Subcutaneous adipose tissue (tissue), 4 donors: Measurements from ENCODE around the gene PRDM5. TPM values are rescaled to one million over a fixed set of nuclear protein-coding genes. Genes with fewer than 3 reads are reported as not detected.

Source experiments
- CTCF ChIP-seq: fragments of 450-650 bp; IDR thresholded peaks from one replicate; pipeline ENCODE4 v1.5.1; 2016; ENCODE audit warnings: low read depth, mild to moderate bottlenecking, control low read depth, antibody characterized with exemption, moderate library complexity
- total RNA-seq, 4 donors: library from RNA; depleted of rRNA; stranded (reverse); fragments of >200 nt; gene quantifications; one replicate each; pipeline ENCODE4 v1.1.0, GENCODE V29; 2016

The PRDM5 gene
- total RNA-seq, 4 donors from 2014 or later = 7.3 to 15.4 (median 11.1) TPM

GRCh38 chr4:120821977-120822376 is 100.5 kb downstream of the PRDM5 start:
- TF ChIP-seq CTCF = no peak

- no peak for TF ChIP-seq CTCF
These were observed 101.5 kb downstream of the PRDM5 start for GRCh38 chr4:120821029-120821428.

- no peak for TF ChIP-seq CTCF
These were observed 102.6 kb downstream of the PRDM5 start for GRCh38 chr4:120819805-120820437.

GRCh38 chr4:120816296-120816965 is 106.1 kb downstream of the PRDM5 start:
- no peak for TF ChIP-seq CTCF

GRCh38 chr4:120815361-120815760 is 107.2 kb downstream of the PRDM5 start:
- no peak for TF ChIP-seq CTCF

- TF ChIP-seq CTCF = no peak
These were observed 107.6 kb downstream of the PRDM5 start for GRCh38 chr4:120814886-120815285.

GRCh38 chr4:120812216-120812615 is 110.3 kb downstream of the PRDM5 start:
- no peak for TF ChIP-seq CTCF
